Liver (tissue), 9 donors: Measurements from ENCODE around the gene ADM2. TPM values are rescaled to one million over a fixed set of nuclear protein-coding genes. Genes with fewer than 3 reads are reported as not detected.

ENCODE experiments used
- DNase-seq: peaks from one replicate; pipeline ENCODE4 v3.0.0-alpha.2; 2017; ENCODE audit warnings: low spot score
- H3K27ac ChIP-seq, 2 donors: one replicate each; pipeline ENCODE4 v1.7.0; 2013; ENCODE audit warnings: inconsistent platforms in 2 of 2, low read length in 2 of 2, control low read depth in 1 of 2, low read depth in 1 of 2, mild to moderate bottlenecking in 1 of 2
- H3K27me3 ChIP-seq, 4 donors: one replicate each; pipeline versions ENCODE4 v1.6.1 to v1.7.0; 2013; ENCODE audit warnings: low read length in 3 of 4, inconsistent platforms in 1 of 4, mild to moderate bottlenecking in 1 of 4, moderate library complexity in 1 of 4; ENCODE audit not compliant: control insufficient read depth in 4 of 4, insufficient read depth in 4 of 4
- H3K36me3 ChIP-seq, 4 donors: one replicate each; pipeline versions ENCODE4 v1.6.1 to v1.7.0; 2013; ENCODE audit warnings: low read length in 3 of 4, mild to moderate bottlenecking in 3 of 4, low read depth in 1 of 4, moderate library complexity in 1 of 4; ENCODE audit not compliant: control insufficient read depth in 4 of 4, insufficient read depth in 3 of 4
- H3K4me1 ChIP-seq, 4 donors: one replicate each; pipeline versions ENCODE4 v1.6.1 to v1.7.0; 2013; ENCODE audit warnings: low read length in 3 of 4, mild to moderate bottlenecking in 3 of 4, moderate library complexity in 1 of 4; ENCODE audit not compliant: control insufficient read depth in 4 of 4, insufficient read depth in 4 of 4
- H3K4me3 ChIP-seq, 3 donors: one replicate each; pipeline versions ENCODE4 v1.6.1 to v1.7.0; 2013; ENCODE audit warnings: low read length in 3 of 3, control low read depth in 1 of 3, low read depth in 1 of 3, mild to moderate bottlenecking in 1 of 3
- H3K9ac ChIP-seq, 2 donors: one replicate each; pipeline ENCODE4 v1.7.0; 2013; ENCODE audit warnings: low read length in 2 of 2, mild to moderate bottlenecking in 2 of 2, moderate library complexity in 2 of 2, control low read depth in 1 of 2, low read depth in 1 of 2
- H3K9me3 ChIP-seq, 4 donors: one replicate each; pipeline versions ENCODE4 v1.6.1 to v1.7.0; 2013; ENCODE audit warnings: low read length in 3 of 4; ENCODE audit not compliant: control insufficient read depth in 4 of 4
- ATF3 ChIP-seq: IDR thresholded peaks from 2 replicates; pipeline ENCODE4 v1.6.1; 2016; ENCODE audit warnings: antibody characterized with exemption
- CTCF ChIP-seq: fragments of 150-350 bp; IDR thresholded peaks from 2 replicates; pipeline ENCODE4 v1.5.1; 2017; ENCODE audit warnings: improper control_type of control experiment, low read depth, low read length; ENCODE audit not compliant: missing input control
- EGR1 ChIP-seq, 2 donors: IDR thresholded peaks; 2 replicates each; pipeline ENCODE4 v1.6.1; 2016 to 2018; ENCODE audit warnings: antibody characterized with exemption in 2 of 2, low read depth in 2 of 2
- FOXA1 ChIP-seq: IDR thresholded peaks from 2 replicates; pipeline ENCODE4 v1.6.1; 2016; ENCODE audit warnings: antibody characterized with exemption
- FOXA2 ChIP-seq: IDR thresholded peaks from 2 replicates; pipeline ENCODE4 v1.6.1; 2016; ENCODE audit warnings: antibody characterized with exemption
- GABPA ChIP-seq, 2 donors: IDR thresholded peaks in 1 of 2; conservative IDR thresholded peaks in 1 of 2; 2 replicates each; pipeline ENCODE4 v1.6.1; 2016; ENCODE audit warnings: antibody characterized with exemption in 2 of 2, mild to moderate bottlenecking in 1 of 2, moderate library complexity in 1 of 2
- HNF4A ChIP-seq, 2 donors: conservative IDR thresholded peaks; 2 replicates each; pipeline ENCODE4 v1.6.1; 2016; ENCODE audit warnings: antibody characterized with exemption in 2 of 2, mild to moderate bottlenecking in 2 of 2
- HNF4G ChIP-seq: IDR thresholded peaks from 2 replicates; pipeline ENCODE4 v1.6.1; 2016; ENCODE audit warnings: antibody characterized with exemption
- MAX ChIP-seq: IDR thresholded peaks from 2 replicates; pipeline ENCODE4 v1.6.1; 2016; ENCODE audit warnings: antibody characterized with exemption
- NR2F2 ChIP-seq: IDR thresholded peaks from 2 replicates; pipeline ENCODE4 v1.6.1; 2016; ENCODE audit warnings: antibody characterized with exemption
- RAD21 ChIP-seq, 2 donors: IDR thresholded peaks; 2 replicates each; pipeline ENCODE4 v1.6.1; 2016; ENCODE audit warnings: antibody characterized with exemption in 2 of 2, mild to moderate bottlenecking in 2 of 2
- REST ChIP-seq: IDR thresholded peaks from 2 replicates; pipeline ENCODE4 v1.6.1; 2016; ENCODE audit warnings: antibody characterized with exemption, mild to moderate bottlenecking
- RXRA ChIP-seq, 2 donors: IDR thresholded peaks; 2 replicates each; pipeline ENCODE4 v1.6.1; 2017 to 2018; ENCODE audit warnings: antibody characterized with exemption in 2 of 2, mild to moderate bottlenecking in 1 of 2
- SP1 ChIP-seq: IDR thresholded peaks from 2 replicates; pipeline ENCODE4 v1.6.1; 2018; ENCODE audit warnings: antibody characterized with exemption, mild to moderate bottlenecking
- TAF1 ChIP-seq: conservative IDR thresholded peaks from 2 replicates; pipeline ENCODE4 v1.6.1; 2016; ENCODE audit warnings: antibody characterized with exemption, mild to moderate bottlenecking
- YY1 ChIP-seq: IDR thresholded peaks from 2 replicates; pipeline ENCODE4 v1.6.1; 2016; ENCODE audit warnings: antibody characterized with exemption, mild to moderate bottlenecking
- ZBTB33 ChIP-seq: IDR thresholded peaks from 2 replicates; pipeline ENCODE4 v1.6.1; 2016; ENCODE audit warnings: antibody characterized with exemption
- whole genome bisulfite sequencing: extraction: QIAGEN DNeasy Blood & Tissue Kit; methylation state at CpG from one replicate; pipeline ENCODE4 v1.1.7; 2013; 5-methylcytosine and 5-hydroxymethylcytosine counted together
- polyA plus RNA-seq, 2 donors: library from polyadenylated mRNA; stranded (reverse) in 1 of 2; unstranded in 1 of 2; fragments of 200-250 nt in 1 of 2; fragments of >200 nt in 1 of 2; fragmentation: Nextera tagmentation in 1 of 2; extraction: Ambion mirVana in 1 of 2; gene quantifications; one replicate each; pipeline versions ENCODE4 v1.2.1 to v1.2.3, GENCODE V29; 2013 to 2015
- total RNA-seq, 2 donors: library from RNA; depleted of rRNA; stranded (reverse); fragments of >200 nt; gene quantifications; one replicate each; pipeline ENCODE4 v1.2.3, GENCODE V29; 2014
- donor health status: healthy.
- donor health status: healthy.
- donor health status: healthy.
- donor health status: healthy.
- donor health status: healthy.

Gene ADM2
- total and polyA plus RNA-seq, 4 donors: 0.79 to 2.8 (median 1.3) TPM

- peaks cover 0 to 27% (median 8%) of the 10 kb centered on the region in 4 donors for H3K4me1 ChIP-seq
- H3K9ac ChIP-seq: no peak overlapping the region
- no peaks in the 10 kb centered on the region for H3K9me3 ChIP-seq
- H3K27ac ChIP-seq: no peak overlapping the region
- no peaks in the 10 kb centered on the region for H3K27me3 ChIP-seq
- TF ChIP-seq HNF4A (conservative IDR thresholded peaks at IDR 0.05) (peak in 1 of 2 donors; percentile 4), FOXA2 (no peak), RXRA (IDR thresholded peaks at IDR 0.05) (peak in 1 of 2 donors; percentile 19)
- no peaks in the 10 kb centered on the region for H3K36me3 ChIP-seq
- no peak overlapping the region for H3K4me3 ChIP-seq
- DNase-seq: no peak
- 60% methylated on average over 29 of the region's 29 CpGs for WGBS
Observed at GRCh38 chr22:50485221-50486131, 4.1 kb downstream of the ADM2 start.

GRCh38 chr22:50486561-50487289 lies 5.4 kb downstream of the ADM2 start, which contains the start of gene MIOX:
TSS of gene MIOX (plus strand) at chr22:50486859. CDS start at chr22:50486898, 39 bp downstream.
- Histone ChIP-seq H3K9ac (no peak within 1 kb of the TSS), H3K27ac (no peak within 1 kb of the TSS), H3K36me3 (no peaks in the 10 kb centered on the region), H3K9me3 (no peaks in the 10 kb centered on the region), H3K27me3 (no peaks in the 10 kb centered on the region), H3K4me1 (peaks cover 0 to 21% (median 8%) of the 10 kb centered on the region in 4 donors), H3K4me3 (no peak within 1 kb of the TSS)
- TF ChIP-seq TAF1: no peak
- no peak for TF ChIP-seq RAD21 (IDR thresholded peaks at IDR 0.05)
- no peak for TF ChIP-seq HNF4G
- no peak for TF ChIP-seq EGR1 (IDR thresholded peaks at IDR 0.05; ENCODE audit: low read depth in 2 of 2)
- no peak for TF ChIP-seq RXRA (IDR thresholded peaks at IDR 0.05)
- TF ChIP-seq ZBTB33: no peak
- no peak for TF ChIP-seq GABPA (IDR thresholded peaks at IDR 0.05 in 1 of 2, conservative IDR thresholded peaks at IDR 0.05 in 1 of 2)
- no peak for TF ChIP-seq FOXA2
- no peak for TF ChIP-seq FOXA1
- no peak for TF ChIP-seq HNF4A (conservative IDR thresholded peaks at IDR 0.05)
- no peak for TF ChIP-seq NR2F2
- TF ChIP-seq CTCF: no peak
- no peak for TF ChIP-seq REST
- TF ChIP-seq YY1: no peak
- no peak for TF ChIP-seq ATF3
- no peak for TF ChIP-seq SP1
- no peak for TF ChIP-seq MAX
- WGBS: 76% methylated on average over 23 of the region's 23 CpGs
- no peak for DNase-seq
